Brain microvascular endothelial cell (primary cell): Measurements from ENCODE around the gene ZNF385B.
"Not testable (repeated sequence)": the region's sequence is repeated elsewhere in the genome, so short reads cannot be mapped to it uniquely, and the experiment has no call there.

Experiments used
- DNase-seq: peaks from one replicate; pipeline ENCODE4 v3.0.0-alpha.2; 2020
- H3K27ac ChIP-seq: fragments of 250-450 bp; sonication (Bioruptor Pico); 2 replicates; pipeline ENCODE4 v1.5.1; 2020; ENCODE audit warnings: mild to moderate bottlenecking, moderate library complexity
- H3K27me3 ChIP-seq: fragments of 250-450 bp; sonication (Bioruptor Pico); replicated peaks from 2 replicates; pipeline ENCODE4 v1.5.1; 2020; ENCODE audit warnings: mild to moderate bottlenecking
- H3K36me3 ChIP-seq: fragments of 250-450 bp; sonication (Bioruptor Pico); replicated peaks from 2 replicates; pipeline ENCODE4 v1.5.1; 2020; ENCODE audit warnings: mild to moderate bottlenecking
- H3K4me3 ChIP-seq: 2 replicates; pipeline ENCODE4 v1.5.1; 2011; ENCODE audit warnings: low read depth, mild to moderate bottlenecking, control low read depth, low read length, moderate library complexity
- CTCF ChIP-seq: IDR thresholded peaks from 2 replicates; pipeline ENCODE4 v1.5.1; 2011; ENCODE audit warnings: low read depth, mild to moderate bottlenecking, moderate library complexity, low read length, control low read depth, inconsistent platforms; ENCODE audit errors: missing control alignments
- in situ Hi-C: cut with HindIII; loops from 2 replicates; pipeline ENCODE4 v1.10.0; 2017; ENCODE audit warnings: low sequenced_read_pairs, low pct_ligation_motif_present

The ZNF385B gene

GRCh38 chr2:179785902-179786301 is 75.5 kb downstream of the ZNF385B start:
- no peak overlapping the region for H3K4me3 ChIP-seq
- no peak for DNase-seq
- H3K27ac ChIP-seq = no peak overlapping the region
- in situ Hi-C loops = no loop called here
- no peaks in the 10 kb centered on the region for H3K27me3 ChIP-seq
- H3K36me3 ChIP-seq = no peaks in the 10 kb centered on the region
- no peak for TF ChIP-seq CTCF

- H3K27ac ChIP-seq, H3K27me3 ChIP-seq, DNase-seq, in situ Hi-C loops, H3K36me3 ChIP-seq, H3K4me3 ChIP-seq: not testable (repeated sequence)
Measured at GRCh38 chr2:179782346-179782745, 79.1 kb downstream of the ZNF385B start.

- H3K4me3 ChIP-seq = no peak overlapping the region
- no peak for DNase-seq
- no peaks in the 10 kb centered on the region for H3K27me3 ChIP-seq
- H3K27ac ChIP-seq = no peak overlapping the region
- TF ChIP-seq CTCF = no peak
- in situ Hi-C loops = no loop called here
- H3K36me3 ChIP-seq = no peaks in the 10 kb centered on the region
Measured at GRCh38 chr2:179773986-179774385, 87.4 kb downstream of the ZNF385B start.

- DNase-seq = no peak
- Histone ChIP-seq H3K36me3 (no peaks in the 10 kb centered on the region), H3K27me3 (no peaks in the 10 kb centered on the region), H3K4me3 (no peak overlapping the region), H3K27ac (no peak overlapping the region)
- no peak for TF ChIP-seq CTCF
- in situ Hi-C loops = no loop called here
Measured at GRCh38 chr2:179772346-179772745, 89.1 kb downstream of the ZNF385B start.

GRCh38 chr2:179771791-179772190 is 89.6 kb downstream of the ZNF385B start:
- in situ Hi-C loops = no loop called here
- H3K4me3 ChIP-seq = no peak overlapping the region
- no peaks in the 10 kb centered on the region for H3K36me3 ChIP-seq
- no peak overlapping the region for H3K27ac ChIP-seq
- no peak for DNase-seq
- no peaks in the 10 kb centered on the region for H3K27me3 ChIP-seq
- no peak for TF ChIP-seq CTCF

- Histone ChIP-seq H3K27ac (no peak overlapping the region), H3K4me3 (no peak overlapping the region), H3K27me3 (no peaks in the 10 kb centered on the region), H3K36me3 (no peaks in the 10 kb centered on the region)
- no peak for TF ChIP-seq CTCF
- in situ Hi-C loops = no loop called here
- no peak for DNase-seq
Measured at GRCh38 chr2:179770029-179770428, 91.4 kb downstream of the ZNF385B start.

GRCh38 chr2:179769323-179769722 is 92.1 kb downstream of the ZNF385B start:
- DNase-seq = no peak
- TF ChIP-seq CTCF = no peak
- Histone ChIP-seq H3K27ac (no peak overlapping the region), H3K36me3 (no peaks in the 10 kb centered on the region), H3K4me3 (no peak overlapping the region), H3K27me3 (no peaks in the 10 kb centered on the region)
- in situ Hi-C loops = no loop called here
